AML-193 (cell line): ENCODE data around the gene AK9.
"Not testable (repeated sequence)": the region's sequence is repeated elsewhere in the genome, so short reads cannot be mapped to it uniquely, and the experiment has no call there.

Experiments
- DNase-seq, 2 experiments: peaks; one replicate each; lab custom pipeline; 2025; lab: John Stamatoyannopoulos, UW

AK9 gene

DNA sequence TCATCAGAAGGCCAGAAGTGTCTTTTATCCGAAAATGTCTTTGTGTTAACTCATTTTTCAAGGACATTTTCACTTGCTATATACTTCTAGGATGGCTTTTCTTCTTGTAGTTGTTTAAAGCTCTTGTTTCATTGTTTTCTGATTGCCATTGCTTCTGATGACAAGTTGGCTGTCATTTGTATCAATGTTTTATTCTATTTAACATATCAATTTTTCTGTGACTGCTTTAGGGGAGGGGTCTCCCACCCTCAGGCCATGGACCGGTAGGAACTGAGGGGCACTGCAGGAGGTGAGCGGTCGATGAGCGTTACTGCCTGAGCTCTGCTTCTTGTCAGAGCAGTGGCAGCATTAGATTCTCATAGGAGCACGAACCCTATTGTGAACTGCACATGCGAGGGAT is 65.8 kb downstream of the AK9 start:
- no peak for DNase-seq

DNA sequence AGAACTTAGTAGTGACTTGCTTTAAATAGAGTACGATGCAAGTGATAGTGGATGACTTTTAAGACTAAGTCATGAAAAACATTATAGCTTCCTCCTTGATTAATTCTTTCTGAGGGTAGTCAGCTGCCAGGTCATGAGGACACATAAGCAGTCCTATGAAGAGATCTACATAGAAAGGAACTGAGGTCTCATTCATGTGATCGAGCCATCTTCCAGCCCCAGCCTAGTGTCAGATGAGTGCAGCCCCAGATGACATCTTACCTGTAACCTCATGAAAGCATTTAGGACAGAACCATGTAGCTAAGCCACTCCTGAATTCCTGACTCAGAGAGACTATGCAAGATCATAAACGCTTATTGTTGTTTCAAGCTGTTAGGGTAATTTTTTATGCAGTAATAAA is 67.7 kb downstream of the AK9 start:
- DNase-seq, result no peak

DNA sequence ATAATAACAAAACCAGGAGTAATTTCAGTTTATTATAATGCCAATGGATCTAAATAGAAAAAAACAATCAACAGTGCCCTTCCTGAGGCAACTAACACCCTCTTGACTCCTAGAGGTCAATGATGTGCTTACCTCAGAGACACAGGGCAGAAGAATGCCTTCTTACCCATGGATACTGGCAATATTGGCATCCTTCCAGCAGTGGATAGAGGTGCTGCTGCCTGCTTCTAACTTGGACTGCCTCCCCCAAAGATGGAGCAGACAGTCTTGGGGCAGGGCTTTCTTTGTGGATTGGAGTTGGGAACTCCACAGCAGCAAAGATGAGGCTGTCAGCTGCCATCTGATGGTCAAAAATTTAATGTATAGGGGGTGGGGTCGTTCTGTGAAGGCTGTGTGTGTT is 78.7 kb downstream of the AK9 start:
- no peak for DNase-seq

DNA sequence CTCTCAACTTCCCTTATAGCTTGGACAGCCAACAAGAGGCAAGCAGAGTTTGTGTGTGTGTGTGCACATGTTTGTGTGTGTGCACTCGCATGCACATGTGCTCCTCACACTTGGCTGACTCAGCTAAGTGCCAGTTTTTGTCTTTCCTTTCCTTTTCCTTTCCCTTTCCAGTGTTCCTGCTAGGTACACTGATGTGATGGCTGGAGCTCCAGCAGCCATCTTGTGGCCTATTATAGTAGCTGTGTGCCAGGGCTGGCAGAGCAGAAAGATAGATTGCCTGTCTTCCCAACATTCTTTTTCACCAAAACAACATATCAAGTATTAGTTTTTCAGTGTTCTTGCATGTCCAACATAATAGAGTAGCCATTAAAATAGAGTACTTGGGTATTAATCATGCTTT is 79.5 kb downstream of the AK9 start:
- no peak for DNase-seq

DNA sequence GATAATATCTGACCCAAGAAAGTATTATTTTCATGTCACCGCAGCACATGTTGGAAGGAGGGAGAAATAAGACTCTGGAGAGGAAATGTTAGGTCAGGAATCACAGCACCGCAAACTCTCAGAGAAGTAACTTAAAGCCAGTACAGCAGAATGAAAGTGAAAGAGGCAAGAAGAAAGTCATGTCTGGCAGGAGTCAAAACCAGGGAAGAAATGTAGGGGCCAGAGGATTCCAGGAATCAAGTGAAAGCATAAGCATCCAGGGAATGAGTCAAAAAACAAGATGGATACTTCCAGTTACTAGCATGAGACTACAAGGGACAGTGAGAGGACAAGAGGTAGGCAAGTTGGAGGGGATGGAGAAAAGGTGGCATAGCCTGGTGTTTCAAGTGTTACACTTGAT is 80.4 kb downstream of the AK9 start:
- DNase-seq, result no peak

DNA sequence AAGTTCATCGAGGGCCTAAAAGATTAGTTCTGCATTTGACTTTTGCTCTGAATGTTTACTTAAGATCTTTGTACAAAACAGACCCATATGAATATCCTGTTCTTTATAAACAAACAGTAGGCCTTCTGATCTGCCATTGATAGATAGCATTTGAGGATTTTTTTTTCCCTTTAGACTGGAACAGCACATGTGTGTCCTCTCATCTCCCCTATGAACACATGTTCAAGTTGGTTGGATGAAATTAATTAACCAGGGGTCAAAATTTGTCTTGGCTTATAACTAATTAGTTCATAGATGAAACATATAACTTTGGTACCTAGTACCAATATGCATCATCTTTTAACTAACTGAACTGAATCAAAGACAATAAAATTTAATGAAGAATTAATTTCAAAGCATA is 81.3 kb downstream of the AK9 start:
- DNase-seq, result no peak

DNA sequence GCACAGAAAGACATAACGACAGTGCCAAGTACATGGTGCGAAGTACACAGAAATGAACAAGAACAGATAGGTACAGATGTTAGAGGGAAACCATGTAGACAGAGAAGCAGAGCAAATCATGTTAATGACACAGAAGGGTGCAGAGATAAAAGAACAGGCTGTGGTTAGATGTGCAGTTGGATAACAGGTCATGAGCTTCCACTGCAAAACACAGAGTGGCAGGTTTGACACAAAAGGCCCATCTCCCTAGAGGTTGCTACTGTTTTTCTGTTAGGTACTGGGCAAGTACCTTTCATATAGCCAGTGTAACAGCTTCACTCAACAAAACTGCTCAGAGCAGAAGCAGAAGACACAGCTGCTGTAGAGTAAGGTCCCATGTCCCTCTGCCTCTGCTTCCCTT is 84.6 kb downstream of the AK9 start:
- DNase-seq, result no peak

DNA sequence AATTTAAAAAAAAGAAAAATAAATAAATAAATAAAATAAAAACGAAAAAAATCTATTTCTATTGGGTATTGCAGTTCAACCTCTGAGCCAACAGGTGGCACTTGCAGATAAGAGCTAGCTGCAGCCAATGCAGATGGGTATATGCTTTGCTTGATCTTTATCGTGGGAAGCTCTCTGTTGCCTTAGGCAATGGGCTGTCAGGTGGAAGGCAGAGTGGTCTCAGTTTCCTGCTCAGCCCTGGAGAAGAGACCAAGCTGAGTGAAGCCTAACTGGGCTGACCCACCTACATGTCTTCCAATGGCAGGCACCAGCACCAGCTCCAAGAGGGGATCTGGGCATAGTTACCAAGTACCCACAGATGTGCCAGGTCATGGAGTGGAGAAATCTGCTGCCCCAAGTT is 95.0 kb downstream of the AK9 start:
- peak; percentile 53 to 57 for DNase-seq

DNA sequence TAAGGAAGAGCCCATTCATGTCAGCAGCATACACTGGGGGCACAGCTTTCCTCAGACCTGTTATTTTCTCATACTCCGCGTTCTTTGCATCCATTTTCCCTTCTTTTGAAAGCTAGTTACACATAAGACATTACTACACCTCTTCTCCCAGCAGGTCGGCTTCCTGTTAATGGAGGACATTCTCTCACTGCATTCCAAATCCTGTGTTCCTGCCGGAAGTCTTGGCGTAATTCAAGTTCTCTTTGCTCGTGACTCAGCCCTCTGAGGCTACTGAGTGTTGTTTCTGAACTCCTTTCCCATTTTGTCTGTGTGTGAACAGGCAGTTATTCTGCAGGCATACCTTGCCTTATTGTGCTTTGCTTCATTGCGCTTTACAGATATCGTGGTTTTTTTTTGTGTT is 110.5 kb downstream of the AK9 start:
- no peak for DNase-seq

DNA sequence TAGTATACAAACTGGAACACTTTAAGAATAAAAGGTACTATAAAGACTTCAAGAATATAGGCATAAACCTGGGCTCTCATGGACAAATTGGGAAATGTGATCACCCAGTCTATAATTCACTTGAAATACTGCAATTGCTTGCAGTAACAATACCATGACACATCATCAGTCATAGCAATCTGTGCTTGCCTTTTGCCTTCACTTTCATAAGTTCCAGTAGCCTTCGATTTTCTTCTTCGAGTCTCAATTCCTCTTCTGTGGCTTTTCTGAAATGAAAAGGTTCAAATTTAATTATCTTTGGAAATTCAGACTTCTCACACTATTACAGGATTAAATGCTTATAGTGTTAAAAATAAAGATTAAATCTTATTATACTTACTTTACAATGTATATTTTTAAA is 111.6 kb downstream of the AK9 start:
- DNase-seq, result no peak

DNA sequence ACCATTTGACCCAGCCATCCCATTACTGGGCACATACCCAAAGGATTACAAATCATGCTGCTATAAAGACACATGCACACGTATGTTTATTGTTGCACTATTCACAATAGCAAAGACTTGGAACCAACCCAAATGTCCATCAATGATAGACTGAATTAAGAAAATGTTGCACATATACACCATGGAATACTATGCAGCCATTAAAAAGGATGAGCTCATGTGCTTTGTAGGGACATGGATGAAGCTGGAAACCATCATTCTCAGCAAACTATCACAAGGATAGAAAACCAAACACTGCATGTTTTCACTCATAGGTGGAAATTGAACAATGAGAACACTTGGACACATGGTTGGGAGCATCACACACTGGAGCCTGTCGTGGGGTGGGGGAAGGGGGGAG is 121.1 kb downstream of the AK9 start:
- DNase-seq, result not testable (repeated sequence)

DNA sequence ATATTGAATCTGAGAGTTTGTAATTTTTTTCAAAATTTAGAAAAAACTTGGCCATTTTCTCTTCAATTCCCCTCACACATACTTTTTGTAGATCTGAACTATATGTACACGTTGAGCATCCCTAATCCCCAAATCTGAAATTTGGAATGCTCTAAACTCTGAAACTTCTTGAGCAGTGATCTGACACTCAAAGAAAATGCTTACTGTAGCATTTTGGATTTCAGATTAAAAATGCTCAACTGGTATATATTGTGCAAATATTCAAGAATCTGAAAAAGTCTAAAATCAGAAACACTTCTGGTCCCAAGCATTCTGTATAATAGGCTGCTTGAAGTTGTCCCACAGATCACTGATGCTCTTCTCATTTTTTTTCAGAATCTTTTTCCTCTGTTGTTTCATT is 129.2 kb downstream of the AK9 start:
- DNase-seq, result no peak

DNA sequence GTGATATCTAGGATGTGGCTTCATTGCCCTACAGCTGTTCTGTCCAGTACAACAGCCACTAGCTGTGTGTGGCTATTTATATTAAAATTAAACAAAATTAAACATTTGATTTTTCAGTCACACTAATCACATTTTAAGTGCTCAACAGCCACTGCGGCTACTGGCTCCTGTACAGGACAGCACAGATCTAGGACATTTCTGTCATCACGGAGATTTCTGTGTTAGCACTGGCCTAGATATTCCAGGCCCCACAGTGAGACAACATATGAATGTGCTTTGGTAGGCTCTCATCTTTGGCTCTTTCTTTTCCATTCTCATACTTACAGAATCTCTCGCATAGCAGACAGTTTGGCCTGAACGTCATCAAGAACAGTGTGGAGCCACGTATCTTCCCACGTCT is 159.6 kb downstream of the AK9 start:
- no peak for DNase-seq

DNA sequence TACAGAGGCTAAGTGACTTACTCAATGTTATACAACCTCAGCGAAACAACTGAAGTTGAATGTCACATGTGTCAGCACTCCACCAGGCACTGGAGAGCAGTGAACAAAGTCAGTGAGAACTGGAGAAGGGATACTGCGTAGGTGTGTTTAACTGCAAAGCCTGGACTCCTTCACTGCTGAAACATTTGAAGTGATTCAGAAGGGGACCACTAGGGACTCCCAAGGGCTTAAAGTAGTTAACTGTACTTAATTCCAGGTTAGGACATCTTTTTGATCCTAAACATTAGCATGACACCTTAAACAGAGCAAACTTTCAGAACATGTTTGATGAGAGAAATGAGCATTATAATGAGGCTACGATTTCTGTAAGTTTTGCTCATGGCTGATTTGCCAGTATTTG is 163.0 kb downstream of the AK9 start:
- DNase-seq, result no peak

DNA sequence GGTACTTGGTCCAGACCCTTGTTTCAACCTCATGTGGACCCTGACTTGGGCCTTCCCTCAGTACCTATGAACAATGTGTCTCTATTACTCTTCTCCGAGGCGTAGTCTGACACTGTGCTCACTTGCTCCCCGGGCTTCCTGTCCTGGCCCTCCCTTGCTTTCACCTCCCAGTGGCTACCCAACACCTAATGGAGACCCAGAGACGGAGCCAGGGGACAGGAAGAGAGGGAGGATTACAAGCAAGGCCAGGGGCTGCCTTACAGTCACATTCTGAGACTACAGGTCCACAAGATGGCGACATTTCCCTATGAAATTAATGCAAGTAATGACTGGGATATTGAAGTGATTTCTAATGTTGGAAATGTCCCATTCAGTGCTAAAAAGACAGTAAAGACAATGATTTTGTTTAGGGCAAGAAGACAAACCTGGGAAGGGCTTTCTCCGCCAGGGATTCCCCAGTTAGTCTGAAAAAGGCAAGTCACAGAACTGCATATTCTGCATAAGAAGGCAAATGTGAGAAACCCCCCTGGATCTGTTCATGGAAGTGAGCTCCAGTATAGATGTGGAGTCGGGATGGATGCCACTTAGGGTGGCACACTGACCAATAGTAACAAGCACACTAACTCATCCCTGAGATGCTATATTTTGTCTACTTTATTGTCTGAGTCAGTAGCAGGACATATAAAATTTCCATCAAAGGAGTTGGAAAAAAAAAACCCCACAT is 163.9 kb downstream of the AK9 start:
- DNase-seq, result peak; percentile 82 to 87

DNA sequence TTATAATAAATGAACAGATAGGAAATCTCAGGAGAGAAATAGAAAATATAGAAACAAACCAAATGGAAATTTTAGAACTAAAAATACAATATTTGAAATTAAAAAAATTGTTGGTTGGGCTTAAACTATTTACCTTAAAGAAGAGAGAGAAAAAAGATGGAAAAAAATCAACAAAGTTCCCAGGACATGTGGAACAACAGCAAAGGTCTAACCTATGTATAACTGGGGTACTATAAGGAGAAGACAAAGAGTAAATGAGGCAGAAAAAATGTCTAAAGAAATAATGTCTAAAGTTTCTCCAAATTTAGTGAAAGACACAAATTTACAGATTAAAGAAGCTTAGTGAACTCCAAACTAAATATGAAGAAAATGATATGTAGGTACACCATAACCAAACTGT is 166.9 kb downstream of the AK9 start:
- DNase-seq, result no peak

DNA sequence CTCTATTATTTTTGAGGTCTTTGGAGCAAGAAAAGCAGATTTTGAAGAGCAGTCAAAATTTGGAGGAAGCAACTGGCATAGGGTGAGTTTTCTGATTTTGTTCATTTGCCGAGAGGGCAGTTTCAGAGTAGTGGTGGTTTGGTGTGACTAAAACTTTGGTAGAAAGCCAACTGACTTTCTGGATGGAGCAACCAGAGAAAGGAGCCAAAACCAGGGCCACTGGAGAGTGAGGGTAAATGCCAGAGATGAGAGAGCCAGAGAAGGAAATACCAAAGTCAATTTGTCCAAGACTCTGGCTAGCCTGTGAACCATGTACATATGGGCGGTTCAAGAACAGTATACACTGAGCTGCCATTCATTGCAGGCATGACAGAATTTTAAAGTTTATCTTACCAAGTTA is 167.5 kb downstream of the AK9 start:
- DNase-seq, result no peak

DNA sequence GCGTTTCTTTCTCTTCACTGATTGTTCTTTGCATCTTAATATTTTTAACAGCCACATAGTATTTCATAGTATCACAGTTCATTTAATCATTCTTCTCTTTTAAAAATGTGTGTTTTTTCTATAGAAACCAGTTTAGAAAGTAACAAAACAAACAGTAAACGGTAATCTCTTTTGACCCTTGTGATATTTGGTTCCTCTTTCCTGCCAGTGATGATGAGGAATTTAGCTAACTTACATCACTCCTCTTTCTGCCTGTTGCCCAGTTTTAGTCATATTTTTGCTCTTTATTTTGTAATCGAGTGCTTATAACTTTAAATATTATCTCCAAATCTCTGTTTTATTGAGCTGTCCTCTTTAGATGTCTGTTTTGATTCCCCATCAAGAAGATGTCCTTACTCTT is 169.9 kb downstream of the AK9 start:
- DNase-seq, result peak; percentile 87 to 93

DNA sequence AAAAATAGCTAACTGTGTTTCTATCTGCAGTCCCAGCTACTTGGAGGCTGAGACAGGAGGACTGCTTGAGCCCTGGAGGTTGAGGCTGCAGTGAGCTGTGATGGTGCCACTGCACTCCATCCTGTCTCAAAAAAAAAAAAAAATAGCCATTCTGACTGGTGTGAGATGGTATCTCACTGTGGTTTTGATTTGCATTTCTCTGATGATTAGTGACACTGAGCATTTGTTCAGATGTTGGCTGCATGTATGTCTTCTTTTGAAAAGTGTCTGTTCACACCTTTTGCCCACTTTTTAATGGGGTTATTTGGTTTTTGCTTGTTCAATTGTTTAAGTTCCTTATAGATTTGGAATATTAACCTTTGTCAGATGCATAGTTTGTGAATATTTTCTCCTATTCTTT is 171.4 kb downstream of the AK9 start:
- not testable (repeated sequence) for DNase-seq

DNA sequence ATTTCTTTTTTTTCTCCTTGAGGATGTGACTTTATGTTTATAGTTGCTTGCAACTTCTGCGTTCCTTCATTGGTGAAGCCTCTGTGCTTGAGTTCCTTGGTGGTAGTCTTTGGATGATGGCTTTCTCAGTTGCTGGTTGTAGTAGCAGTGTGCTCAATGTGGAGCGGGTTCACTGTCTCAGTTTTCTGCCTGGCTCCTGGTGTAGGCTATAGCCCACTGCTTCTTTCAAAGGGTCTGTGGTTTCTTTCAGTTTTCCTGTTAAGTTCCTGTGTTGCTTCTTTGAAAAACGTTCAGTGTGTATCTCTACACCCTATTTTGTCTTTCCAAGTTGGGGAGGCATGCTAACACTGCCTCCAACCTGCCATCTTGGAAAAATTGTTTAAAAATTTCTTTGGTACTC is 174.1 kb downstream of the AK9 start:
- no peak for DNase-seq

DNA sequence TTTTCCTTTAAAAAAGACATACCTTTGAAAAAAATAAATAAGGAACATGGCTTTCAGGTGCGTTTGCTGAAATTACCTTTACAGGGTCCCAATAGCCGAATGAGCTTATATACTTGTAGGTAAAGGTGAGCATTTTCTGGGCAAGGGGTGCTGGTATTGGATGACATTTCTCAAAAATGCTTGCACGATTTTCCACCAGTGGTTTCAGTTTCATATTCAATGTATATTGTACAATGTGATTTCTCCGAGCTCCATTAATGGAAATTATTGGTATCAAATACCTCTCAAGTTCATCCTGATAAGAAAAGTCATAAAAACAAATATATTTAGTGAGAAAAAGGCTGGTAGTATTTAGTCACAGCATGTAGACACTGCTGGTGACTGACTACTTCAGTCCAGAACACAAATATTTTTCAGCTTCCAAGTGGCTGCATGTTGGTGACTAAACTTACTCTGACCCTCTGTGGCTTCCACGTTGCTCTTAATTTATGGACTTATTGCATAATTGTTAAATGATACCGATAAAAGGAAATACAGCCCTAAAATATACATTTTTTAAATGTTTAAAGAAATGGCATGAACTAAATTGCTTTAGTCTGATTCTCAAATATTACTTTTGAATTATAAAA is 175.1 kb downstream of the AK9 start:
- no peak for DNase-seq

DNA sequence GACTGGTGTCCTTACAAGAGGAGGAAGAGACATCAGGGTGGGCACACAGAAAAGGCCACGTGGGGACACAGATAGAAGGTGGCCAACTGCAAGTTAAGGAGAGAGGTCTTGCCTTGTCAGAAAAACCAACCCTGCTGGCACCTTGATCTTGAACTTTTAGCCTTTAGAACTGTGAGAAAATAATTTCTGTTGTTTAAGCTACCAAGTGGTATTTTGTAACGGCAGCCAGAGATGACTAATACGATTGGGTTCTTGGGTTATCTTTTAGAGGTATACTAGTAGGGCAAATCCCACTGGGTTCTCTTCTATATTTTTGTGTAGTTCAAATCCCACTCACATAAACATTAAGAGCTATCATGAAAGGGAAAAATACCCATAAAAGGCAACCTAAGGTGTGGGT is 176.1 kb downstream of the AK9 start:
- no peak for DNase-seq

DNA sequence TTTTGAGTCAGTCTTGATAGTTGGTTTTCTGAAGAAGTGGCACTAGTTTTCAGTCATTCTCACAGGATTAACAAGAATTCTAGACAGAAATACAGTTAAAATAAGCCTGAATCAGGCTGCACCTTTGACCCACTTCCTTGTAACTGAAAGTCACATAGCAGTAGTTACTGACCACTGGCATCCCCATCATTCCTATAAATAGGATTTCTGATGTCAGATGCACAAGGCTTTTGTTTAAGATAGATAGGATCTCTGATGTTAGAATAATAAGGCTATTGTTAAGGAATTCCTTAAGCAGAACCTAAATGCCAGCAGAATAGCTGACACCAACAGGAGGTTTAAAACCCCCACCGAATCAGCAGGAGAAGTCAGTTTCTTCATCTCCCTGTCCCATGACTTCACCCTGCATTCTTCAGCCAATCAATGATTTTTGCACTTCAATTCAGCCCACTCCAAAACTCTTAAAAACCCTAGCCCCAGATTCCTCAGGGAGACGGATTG is 177.4 kb downstream of the AK9 start:
- no peak for DNase-seq

DNA sequence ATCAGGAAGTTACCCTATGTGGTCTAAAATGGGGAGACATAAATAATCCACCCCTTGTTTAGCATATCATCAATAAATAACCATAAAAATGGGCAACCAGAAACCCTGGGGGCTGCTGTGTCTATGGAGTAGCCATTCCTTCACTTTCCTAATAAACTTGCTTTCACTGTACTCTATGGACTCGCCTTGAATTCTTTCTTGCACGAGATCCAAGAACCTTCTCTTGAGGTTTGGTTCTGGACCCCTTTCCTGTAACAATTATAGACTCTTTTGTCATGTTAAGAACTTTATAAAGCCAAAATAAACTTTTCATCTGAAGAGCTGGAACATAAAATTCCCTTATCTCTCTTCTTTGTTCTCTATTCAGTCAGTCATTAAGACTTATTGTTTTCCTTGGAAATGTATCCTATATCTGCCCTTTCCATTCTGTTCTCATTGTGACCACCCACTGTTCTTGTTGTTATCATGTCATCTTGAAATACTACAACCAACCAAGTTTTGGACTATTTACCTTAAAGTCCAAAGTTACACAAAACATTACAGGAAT is 178.7 kb downstream of the AK9 start:
- no peak for DNase-seq
